Stimulated activated CD4-positive, alpha-beta T cell treated with anti-CD3 and anti-CD28 coated beads, Interleukin-4, amount 100 ng/mL, for 4 hours (primary cell): ENCODE measurements around the gene TBC1D22A.

ENCODE experiments used
- DNase-seq, 2 experiments: peaks; one replicate each; pipeline ENCODE4 v3.0.0-alpha.2; 2020

Gene TBC1D22A

DNA sequence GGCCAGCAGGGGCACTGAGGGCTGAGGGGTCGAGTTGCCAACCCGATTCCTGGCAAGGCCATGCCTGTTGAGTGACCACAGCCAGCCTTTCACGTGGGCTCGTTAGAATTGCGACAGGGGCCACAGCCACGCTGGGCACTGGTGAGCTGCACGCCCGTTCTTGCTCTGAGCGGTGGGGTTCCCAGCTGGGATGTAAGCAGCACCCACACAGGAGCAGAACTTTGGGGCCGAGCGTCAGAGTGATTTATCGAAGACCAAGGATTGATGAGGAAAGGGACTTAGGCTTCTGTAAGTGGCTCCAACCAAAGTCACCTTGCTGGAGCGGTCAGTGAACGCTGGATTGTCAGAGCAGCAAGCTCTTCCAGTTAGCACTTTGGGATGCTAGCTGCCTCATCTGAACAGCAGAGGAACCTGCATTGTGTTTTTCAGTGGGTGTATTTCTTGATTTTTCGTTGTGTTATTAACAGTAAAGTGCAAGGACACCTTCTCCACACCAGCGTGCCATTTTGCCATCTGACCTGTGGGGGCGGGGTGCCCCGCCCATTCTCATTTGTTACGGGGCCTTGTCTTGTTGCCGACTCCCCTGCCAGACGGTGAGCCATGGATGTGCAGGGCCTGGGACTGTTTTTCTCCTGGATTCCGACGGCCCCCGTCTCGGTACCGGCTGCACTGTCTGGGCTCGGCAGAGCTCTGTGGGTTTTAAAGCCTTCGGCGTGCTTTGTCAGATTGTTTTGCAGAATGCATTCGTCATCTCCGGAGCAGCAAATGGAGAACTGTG is 202.5 kb downstream of the TBC1D22A start:
- DNase-seq = no peak

DNA sequence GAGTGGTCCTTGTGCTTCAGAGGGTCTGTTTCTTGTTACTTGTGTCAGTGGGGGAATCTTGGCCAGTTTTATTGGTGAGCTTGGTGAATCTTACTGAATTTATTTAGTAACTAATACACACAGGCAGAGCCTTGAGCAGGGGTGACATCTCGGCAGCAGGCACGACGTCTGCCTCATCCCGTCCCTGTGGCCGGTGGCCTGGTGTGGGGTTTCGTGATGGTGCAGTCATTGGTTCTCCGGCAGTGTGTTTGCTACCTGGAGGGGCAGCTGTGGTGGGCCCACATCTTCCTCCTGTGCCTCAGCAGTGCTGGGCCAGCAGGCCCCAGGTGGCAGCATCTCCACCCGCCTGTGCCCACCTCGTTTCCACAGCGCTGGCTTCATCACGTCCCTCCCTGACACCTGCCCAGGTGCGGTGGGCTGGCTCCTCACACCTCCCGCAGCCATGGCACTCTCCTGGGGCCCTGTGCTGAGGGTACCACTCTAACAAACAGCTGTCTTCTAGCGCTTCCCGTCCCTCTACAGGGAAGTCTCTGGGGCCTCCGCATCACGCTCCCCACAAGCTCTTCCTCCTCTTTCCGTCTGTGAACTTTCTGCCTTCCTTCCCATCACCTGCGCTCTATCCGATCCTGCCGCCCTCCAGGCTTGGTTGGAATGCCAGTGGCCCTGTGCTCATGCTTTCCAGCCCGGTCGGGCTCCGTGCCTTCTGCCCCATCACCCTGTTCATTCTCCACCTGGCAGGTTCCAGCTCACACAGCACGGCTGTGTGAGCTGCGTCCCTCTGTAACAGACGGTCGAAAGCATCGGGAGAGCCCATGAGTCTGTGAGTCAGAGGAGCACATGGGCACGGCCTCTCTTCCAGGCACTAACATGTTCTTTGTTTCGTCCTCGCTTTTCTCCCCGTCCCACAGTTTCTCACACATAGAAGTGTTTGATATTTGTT is 203.4 kb downstream of the TBC1D22A start:
- DNase-seq = no peak

DNA sequence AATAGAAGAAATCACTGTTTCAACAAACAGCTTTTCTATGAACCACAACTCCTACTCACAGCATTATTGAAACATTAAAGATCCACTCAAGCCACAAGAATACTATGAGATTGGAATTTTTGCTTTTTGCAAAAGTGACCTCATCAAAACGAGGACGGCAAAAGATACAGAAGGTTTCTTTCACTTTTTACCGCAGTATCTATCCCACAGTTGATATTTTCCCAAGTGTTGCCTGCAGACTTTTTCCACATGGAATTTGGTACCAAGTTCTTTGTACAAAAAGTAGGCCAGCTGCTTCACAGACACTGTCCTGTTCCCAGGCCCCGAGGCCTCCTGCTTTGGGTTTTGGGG is 204.0 kb downstream of the TBC1D22A start:
- DNase-seq = no peak

DNA sequence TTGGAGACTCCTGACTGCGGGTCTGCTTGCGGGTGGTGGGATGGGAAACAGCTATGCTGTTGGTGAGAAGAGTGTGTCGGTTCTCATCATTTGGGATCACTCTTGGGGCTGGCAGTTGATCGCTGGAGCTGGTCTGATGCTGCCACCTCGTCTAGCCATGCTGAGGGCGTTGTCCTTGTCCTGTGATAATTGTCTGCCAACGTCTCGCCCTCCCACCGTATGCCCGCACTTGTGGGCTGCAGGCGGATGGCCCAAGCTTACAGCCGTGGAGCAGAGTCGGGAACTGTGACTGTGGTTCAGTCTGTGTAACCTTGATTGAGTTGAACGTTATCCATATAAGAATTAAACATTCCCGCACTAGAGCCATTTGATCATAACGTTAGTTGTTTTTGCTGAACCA is 204.4 kb downstream of the TBC1D22A start:
- DNase-seq = no peak

DNA sequence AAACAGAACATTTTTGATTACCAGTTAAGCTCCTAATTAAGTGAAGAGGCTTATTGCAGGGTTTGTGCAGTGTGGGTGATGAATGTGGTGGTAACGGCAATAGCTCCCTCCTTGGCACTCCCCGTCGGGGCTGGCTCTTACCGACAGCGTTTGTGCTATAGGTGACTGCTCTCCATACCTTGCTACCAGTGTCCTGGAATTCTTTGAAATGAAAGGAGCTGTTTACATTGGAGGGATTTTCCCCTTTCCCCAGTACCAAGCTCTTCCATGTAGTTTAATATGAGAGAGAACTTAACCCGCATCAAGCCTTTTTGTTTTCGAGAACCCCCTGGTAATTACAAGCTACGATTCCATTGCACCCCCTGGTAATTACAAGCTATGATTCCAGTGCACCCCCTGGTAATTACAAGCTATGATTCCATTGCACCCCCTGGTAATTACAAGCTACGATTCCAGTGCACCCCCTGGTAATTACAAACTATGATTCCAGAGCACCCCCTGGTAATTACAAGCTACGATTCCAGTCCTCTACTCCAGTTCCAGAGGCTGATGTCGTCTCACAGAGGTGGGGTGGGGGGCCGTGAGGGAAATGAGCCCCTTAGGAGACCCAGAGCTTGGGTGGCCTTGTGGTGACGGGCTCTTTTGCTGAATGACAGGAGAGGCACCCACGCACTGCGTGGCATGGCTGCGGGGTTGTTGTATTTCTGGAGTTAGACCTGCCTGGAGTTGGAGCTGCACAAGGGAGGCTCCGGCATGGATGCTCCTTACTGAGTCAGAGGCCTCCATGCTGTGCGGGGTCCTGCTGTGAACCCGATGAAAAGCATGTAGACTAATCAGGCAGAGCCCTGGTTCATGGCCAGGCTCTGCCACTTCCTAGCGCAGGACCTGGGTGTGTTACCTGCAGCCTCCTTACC is 205.3 kb downstream of the TBC1D22A start:
- DNase-seq = no peak

DNA sequence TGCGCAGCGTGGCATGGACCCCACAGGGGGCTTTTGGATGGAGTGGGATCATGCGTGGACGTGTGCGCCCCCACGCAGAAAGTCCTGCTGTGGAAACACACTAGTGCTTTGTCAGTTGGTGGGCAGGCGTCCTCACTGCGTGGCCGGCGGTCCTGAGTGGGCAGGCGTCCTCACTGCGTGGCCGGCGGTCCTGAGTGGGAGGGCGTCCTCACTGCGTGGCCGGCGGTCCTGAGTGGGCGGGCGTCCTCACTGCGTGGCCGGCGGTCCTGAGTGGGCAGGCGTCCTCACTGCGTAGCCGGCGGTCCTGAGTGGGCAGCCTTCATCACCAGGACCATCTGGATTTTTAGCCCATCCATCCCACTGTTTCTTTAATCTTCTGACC is 205.9 kb downstream of the TBC1D22A start:
- no peak for DNase-seq

DNA sequence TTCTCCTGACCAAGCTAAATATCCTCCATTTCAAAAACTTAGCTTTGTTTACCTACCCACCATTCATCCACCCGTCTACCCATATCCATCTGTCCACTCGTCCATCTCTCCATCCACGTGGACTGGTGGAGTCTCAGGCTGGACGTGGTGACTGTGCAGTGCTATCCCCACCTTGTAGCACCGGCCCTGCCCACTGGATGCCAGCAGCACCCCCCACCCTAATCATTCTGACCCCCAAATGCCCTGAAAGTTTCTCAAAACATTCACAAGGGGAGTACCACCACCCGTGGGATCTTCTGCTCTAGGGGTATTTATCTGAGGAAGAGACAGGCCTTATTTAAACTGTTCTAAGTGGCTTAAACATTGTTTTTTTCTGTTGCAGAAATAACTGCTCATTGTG is 206.4 kb downstream of the TBC1D22A start:
- DNase-seq = no peak

DNA sequence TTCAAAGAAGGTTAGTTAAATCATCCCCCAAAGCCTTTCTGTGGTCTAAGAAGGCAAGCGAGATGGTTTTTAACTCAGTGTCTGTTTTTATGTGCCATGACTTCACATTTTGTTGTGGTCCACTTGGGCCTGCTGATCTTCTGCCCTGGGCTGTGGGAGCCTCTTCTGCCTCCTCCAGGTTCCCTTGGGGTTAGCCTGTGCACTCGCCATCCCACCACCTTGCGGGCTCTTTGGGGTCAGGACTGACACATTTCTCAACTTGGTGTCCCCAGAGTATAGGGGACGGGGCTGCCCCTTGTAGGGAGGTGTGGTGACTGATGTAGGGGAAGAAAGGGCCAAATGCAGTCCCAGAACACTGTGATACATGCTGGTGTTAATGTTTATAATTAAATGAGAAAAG is 207.0 kb downstream of the TBC1D22A start:
- no peak for DNase-seq

DNA sequence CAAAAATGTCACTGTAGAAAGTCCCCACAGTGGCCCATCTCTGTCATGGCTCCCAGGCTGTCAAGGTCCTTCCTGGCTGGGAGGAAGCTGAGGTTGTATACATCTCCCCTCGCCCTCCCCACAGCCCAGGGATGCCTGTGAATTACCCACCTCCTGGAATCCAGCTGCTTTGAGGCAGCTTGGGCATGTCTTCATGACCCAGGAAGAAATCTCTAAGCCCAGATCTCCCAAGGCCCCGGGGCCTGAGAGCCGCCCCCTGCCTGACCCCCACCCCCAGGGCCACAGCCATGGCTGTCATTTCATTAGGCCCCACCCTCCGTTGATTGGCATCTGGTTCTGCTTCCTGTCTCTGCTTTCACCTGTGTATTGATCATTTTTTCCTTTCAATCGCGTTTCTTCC is 207.5 kb downstream of the TBC1D22A start:
- no peak for DNase-seq

DNA sequence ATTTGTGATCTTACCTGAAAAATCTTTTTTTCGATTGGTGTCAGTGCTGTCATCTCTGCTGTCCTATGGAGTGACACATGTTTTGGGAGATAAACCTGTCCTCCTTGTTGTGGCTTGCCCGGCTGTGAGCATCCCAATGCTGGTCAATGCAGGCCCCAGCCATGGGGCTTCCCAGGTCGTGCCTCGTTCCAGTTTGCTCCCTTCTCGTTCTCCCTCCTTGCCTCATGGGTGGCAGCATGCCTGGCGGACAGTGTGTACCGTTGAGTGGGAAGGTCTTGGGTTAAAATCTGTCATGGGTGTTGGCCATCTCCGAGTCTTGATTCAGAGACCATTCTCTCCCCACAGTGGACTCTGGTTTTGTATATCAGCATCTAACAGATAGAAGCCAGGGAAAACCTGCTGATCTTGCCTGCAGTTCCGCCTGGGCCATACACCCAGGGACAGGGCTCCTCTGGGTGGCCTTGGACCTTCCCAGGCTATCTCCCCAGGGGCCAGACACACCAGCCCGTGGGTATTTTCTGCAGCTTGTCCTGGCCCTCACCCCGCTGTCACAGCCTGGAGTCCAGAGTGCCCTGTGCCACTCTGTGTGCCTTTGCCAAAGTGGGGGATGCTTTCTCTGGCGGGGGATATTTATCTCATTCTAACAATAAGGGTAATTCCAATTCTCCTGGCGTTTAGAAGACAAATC is 208.1 kb downstream of the TBC1D22A start:
- no peak for DNase-seq

DNA sequence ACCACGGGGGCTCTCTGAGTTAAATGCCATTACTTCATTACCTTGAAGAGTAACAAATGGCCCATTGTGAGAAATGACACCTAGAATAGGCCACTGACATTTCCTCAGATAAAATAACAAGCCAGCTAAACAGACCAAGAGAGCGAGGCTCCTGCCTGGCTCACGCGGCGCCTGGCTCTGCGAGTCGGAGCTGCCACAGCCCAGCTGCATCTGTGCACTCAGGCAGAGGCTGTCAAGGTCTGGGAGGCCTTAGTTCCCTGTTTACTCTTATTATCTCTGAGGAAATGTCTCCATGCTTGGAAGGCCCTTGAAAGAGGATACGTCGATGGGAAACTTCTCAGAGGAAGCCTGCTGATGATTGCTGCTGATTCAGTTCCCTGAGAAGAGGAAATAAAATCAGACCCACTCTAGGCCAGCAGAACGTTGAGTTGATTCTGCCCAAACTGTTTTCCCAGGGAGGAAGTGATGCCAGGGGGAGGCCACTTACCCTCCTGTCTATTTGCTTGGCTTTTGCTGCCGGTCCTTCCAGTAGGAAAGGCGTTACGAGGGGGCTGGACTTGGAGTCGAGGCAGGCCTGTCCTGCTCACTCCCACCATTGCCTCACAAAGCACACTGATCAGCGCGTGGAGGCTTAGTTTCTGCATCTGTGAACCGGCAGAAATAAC is 208.8 kb downstream of the TBC1D22A start:
- no peak for DNase-seq

DNA sequence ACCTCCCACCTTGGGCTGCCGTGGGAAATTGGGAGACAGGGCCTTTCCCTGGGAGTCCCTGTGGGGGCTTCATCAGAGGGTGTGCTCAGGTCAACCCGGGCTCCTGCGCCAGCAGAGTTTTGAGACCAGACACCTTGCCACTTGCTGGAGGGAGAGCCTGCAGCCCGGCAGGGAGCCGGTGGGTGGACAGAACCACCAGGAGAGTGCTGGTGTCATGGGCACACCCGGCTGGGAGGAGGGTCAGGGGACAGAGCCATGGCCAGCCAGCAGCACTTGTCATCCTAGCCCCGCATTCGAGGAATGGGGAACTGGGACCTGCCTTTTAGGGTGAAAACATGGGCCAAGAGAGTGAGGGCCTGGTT is 209.3 kb downstream of the TBC1D22A start:
- DNase-seq = no peak

DNA sequence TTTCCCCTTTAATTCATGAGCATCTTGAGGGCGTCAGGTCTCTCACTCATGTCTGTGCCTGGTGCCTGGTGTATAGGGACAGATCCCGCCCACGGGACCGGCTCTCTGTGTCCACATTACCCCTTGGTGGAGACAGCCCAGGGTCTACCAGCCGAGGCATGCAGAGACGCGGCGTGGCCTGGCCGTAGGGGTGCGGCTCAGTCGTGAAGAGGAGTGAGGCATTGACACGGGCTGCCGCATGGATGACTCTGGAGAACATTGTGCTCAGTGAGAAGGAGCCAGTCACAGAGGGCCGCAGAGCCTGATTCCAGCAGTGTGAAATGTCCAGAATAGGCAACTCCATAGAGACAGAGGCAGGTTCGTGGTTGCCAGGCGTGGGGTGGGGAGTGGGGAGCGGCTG is 209.8 kb downstream of the TBC1D22A start:
- DNase-seq = no peak

DNA sequence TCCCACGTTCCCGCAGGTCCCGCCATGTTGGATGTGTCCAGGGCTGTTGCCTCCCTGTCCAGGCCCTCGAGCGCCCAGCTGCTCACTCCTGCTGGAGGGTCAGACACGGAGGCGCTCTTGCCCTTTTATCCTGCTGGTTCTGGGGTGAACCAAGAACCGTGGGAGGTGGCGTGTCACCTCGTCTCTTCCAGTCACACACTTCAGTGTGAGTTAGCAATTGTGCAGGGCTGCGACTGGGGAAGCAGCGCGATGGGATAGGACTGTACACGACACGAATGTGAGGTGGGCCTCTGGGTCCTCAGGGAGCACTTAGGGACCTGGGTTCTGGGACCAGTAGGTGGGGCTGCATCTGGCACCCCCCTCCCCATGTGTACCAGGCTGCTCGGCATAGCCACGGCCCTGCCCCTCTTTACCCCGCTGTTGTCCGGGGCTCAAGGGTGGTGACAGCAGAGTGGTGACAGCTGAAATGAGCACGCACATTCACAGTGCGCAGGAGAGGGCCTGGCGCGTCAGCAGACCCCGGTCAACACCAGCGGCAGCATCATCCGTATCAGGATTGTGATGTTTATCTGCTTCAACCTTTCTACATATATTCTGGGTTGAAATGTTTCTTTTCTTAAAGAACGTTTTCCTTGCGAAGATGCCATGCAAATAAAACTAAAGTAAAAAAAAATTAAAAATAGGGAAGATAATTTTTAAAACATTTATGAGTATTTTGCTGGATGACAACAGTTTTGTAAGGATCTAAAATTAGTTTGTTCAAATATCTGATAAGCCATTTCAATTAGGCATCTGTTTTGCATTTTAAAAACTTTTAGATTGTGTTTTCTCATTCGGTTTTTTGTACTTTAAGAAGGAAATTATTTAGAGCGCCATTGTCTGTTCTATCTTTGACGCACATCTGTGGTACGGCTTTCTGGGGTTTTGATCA is 210.7 kb downstream of the TBC1D22A start:
- DNase-seq = no peak

DNA sequence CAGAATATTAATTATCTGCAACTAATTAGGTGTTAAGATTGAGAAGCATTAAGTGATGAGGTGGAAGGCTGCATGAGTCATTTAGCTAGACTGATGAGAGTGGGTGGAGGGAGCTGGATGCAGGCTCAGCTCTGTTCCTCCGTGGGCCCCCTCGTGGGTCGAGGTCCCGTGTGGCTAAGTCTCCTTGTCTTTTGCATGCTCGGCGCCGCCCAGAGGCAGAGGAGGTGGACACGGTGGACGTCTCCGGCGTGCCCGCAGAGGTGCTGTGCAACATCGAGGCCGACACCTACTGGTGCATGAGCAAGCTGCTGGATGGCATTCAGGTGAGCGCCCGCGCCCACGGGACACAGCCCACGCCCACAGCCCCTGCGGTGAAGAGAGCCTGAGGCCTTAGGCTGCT is 211.6 kb downstream of the TBC1D22A start:
- no peak for DNase-seq

DNA sequence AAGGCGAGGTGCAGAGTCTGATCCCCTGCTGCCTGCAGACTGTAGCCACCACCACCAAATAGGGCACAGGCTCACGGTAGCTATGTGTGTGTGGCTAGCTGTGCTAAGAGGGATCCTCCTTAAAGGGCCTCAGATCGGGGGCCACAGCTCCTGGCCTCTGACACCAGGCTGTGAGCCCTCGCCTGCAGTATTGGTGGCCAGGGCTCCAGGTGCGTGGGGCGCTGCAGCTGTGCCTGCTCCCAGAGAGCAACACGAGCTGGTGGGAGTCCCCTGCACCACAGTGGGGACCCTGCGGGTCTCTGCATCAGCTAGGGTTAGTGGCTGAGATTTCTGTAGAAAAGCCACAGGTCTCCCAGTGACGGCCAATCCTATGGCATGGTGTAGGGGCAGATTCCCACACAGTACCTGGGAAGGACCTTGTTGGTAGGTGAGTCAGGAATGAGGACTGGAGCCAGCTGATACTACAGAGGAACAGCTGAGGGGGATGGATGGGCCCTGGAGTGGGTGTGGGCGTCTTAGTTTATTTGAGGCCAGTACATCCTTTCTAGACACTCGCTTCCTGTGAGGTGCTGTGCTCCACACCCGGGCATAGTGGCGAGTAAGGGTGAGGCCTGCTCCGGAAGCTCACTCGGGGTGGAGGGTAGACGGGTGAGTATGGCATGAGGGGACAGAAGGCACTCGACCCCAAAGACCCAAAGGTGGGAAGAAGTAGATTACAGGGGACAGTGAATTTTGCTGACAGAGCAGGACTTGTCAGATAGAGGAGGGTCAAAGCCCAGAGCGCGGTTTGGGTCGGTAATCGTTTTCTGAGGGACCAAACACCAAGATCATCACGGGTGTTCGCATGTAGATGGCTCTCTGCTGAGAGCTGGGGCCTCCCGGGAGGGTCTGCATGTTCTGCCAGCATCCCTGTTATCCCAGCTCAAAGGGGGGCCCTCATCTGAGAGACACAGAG is 212.5 kb downstream of the TBC1D22A start:
- no peak for DNase-seq

DNA sequence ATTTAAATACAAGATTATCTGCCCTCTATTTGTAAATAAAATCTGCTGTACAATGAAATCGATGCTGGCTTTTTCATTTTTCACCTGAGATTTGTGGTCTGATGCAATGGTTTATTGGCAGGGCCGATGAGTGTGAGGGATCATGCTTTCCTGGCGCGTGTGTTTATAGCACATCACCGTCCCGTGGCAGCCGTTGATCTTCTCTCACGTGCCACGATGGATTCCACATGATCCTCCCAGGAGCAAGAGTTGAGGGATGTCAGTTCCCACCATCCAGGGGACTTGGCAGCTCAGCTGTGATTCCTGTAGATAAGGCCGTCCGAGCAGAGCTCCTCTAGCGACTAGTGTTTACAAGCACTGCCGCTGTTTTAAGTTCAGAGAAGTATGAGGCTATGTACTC is 213.7 kb downstream of the TBC1D22A start:
- DNase-seq = no peak

DNA sequence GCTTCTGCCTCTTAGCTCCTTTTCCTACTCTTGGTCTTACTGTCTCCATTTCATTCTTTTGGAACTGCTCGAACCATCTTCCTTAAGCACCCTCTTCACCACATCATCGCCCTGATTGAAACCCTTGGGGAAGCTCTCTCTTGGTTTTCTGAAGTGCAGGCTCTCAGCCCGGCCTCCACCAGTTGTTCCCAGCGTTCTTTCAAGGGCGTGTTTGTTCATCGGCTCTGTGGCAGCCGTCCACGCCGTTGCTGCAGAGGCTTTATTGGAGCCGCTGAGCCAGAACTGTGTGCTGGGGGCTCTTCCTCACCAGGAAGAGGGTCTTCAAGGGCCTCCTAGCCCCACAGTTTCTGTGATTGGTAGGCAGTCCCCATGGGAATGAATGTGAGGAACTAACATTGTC is 214.1 kb downstream of the TBC1D22A start:
- DNase-seq = no peak

DNA sequence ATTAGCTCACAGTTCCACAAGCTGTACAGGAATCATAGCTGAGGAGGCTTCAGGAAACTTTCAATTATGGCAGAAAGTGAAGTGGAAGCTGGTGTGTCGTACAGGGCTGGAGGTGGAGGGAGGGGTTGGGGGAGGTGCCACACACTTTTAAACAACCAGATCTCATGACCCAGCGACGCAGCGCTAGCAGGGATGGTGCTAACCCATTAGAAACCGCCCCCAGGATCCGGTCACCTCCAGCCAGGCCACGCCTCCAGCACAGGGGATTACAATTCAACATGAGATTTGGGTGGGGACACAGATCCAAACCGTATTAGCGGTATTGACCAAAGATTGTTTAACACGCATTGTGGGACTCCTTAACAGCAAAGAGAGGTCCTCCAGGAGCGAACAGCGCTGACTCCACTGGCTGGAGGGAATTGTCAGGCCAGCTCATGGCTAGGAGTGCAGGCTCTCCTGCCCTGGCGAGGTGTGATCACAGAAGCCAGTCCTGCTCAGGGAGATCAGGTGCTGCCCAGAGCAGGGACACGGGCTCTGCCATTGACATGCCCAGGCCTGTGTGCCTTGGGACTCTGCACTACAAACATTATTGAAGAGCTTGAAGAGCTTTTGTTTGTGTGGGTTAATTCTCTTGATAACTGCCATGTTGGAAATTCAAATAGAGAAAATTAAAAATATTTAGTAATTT is 215.3 kb downstream of the TBC1D22A start:
- no peak for DNase-seq
